ENCODE measurements around the gene EIPR1.

EIPR1 gene

DNA sequence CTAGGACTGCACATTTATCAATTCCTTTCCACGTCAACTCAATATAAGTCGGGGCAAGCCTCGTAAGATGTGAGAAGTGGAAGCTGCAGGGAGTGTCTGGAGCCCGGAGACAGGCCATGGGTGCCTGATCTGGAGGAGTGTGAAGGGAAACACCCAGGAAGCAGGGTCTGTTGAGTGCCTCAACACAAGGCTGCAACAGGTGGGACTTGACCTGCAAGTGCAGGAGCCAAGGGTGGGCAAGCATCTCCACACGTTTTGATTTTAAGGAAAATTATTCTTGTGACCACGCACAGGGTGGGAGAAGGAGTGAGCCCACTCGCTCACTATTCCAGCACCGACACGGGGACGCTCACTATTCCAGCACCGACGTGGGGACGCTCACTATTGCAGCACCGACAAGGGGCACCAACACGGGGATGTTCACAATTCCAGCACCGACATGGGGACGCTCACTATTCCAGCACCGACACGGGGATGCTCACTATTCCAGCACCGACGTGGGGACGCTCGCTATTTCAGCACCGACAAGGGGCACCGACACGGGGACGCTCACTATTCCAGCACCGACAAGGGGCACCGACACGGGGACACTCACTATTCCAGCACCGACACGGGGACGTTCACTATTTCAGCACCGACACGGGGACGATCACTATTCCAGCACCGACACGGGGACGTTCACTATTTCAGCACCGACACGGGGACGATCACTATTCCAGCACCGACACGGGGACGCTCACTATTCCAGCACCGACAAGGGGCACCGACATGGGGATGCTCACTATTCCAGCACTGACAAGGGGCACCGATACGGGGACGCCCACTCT lies 197.3 kb downstream of the EIPR1 start:
- in situ Hi-C loops (cut with MboI; ENCODE audit: low sequenced_read_pairs, unreplicated experiment) = no loop called here
- TF ChIP-seq, protein P1, sequence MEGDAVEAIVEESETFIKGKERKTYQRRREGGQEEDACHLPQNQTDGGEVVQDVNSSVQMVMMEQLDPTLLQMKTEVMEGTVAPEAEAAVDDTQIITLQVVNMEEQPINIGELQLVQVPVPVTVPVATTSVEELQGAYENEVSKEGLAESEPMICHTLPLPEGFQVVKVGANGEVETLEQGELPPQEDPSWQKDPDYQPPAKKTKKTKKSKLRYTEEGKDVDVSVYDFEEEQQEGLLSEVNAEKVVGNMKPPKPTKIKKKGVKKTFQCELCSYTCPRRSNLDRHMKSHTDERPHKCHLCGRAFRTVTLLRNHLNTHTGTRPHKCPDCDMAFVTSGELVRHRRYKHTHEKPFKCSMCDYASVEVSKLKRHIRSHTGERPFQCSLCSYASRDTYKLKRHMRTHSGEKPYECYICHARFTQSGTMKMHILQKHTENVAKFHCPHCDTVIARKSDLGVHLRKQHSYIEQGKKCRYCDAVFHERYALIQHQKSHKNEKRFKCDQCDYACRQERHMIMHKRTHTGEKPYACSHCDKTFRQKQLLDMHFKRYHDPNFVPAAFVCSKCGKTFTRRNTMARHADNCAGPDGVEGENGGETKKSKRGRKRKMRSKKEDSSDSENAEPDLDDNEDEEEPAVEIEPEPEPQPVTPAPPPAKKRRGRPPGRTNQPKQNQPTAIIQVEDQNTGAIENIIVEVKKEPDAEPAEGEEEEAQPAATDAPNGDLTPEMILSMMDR (IDR thresholded peaks at IDR 0.05; ENCODE audit: borderline replicate concordance, control extremely low read depth, extremely low read depth, insufficient read depth, missing control alignments) = no peak
- DNase-seq (ENCODE audit: low spot score) = no peak

DNA sequence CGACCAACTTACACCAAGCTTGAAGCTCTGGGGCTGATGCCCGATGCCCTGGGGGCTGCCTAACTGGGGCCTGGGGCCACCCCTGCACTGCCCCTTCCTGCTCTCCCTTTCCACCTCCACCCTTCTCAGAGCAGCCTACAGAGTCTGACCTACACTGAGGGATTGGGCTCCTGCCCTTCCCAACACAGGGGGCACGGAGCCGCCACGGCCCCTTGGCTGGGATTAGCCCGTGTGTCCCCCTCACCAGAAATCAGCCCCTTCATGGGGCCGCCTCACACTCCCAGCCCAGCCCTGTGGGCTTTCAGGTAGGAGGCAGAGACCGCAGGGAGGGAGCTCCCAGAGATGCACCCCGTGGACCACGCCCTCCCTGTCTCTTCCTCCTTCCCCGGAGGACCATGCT lies 198.0 kb downstream of the EIPR1 start:
- in situ Hi-C loops (cut with MboI; ENCODE audit: low sequenced_read_pairs, unreplicated experiment) = no loop called here
- DNase-seq (ENCODE audit: low spot score) = no peak
- TF ChIP-seq, protein P1 (IDR thresholded peaks at IDR 0.05; ENCODE audit: borderline replicate concordance, control extremely low read depth, extremely low read depth, insufficient read depth, missing control alignments) = no peak

GRCh38 chr2:3179208-3179607 lies 198.4 kb downstream of the EIPR1 start:
- in situ Hi-C loops (cut with MboI; ENCODE audit: low sequenced_read_pairs, unreplicated experiment) = no loop called here
- no peak for DNase-seq (ENCODE audit: low spot score)
- TF ChIP-seq, protein P1 (IDR thresholded peaks at IDR 0.05; ENCODE audit: borderline replicate concordance, control extremely low read depth, extremely low read depth, insufficient read depth, missing control alignments) = no peak

DNA sequence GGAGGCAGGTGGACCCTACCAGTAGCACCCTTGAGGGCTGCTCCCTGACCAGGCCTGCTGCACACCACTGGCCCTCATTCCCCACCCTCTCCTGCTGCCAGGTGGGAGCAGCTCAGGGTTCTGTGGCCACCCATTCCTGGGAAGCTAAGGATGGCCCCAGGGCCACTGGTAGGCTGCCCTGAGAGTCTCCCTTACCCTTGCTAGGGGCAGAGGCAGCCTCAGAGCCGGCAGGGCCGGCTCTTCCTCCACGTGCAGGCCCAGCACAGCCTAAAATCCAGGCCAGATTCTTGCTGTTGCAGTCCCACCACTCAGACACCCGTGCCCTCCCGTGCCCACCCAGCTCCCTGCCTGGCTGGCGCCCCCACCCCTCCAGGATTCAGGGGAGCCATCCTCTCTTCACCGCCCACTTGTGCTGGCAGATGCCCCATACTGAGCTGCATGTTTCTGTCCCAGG lies 199.0 kb downstream of the EIPR1 start:
- in situ Hi-C loops (cut with MboI; ENCODE audit: low sequenced_read_pairs, unreplicated experiment) = no loop called here
- DNase-seq (ENCODE audit: low spot score) = no peak
- TF ChIP-seq, protein P1 (IDR thresholded peaks at IDR 0.05; ENCODE audit: borderline replicate concordance, control extremely low read depth, extremely low read depth, insufficient read depth, missing control alignments) = no peak

DNA sequence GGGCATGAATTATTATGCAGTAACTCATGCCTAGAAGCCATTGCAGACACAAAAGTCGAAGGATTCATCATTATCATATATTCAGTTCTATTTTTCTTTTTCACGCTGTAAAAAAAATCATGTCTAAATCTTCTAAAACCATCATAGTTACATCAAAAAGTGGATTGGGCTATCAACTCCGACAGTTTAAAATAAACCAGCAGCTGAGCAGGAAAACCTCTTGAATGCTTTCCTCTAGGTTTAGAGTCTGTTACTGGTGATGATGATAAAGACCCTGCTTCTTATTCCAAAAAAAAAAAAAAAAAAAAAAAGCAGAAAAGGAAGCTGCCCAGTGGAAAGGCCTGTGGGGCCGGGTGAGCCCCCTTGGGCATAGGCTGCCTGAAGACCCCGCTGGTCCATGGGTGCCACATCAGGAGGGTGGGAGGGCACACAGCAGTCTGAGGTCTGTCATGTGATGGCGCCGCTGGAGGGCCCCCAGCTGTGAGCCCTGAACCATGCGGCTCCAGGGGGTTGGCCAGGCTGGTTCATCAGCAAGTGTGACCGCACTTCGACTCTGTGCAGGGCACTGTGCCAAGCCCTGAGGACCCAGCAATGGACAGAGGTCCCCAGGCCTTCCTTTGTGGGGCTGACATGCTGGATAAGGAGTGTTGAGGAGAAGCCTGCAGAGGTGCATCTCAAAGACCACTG lies 199.6 kb downstream of the EIPR1 start:
- TF ChIP-seq, protein P1 (IDR thresholded peaks at IDR 0.05; ENCODE audit: borderline replicate concordance, control extremely low read depth, extremely low read depth, insufficient read depth, missing control alignments) = no peak
- DNase-seq (ENCODE audit: low spot score) = no peak
- in situ Hi-C loops (cut with MboI; ENCODE audit: low sequenced_read_pairs, unreplicated experiment) = no loop called here

GRCh38 chr2:3176869-3177255 lies 200.8 kb downstream of the EIPR1 start:
- no peak for DNase-seq (ENCODE audit: low spot score)
- in situ Hi-C loops (cut with MboI; ENCODE audit: low sequenced_read_pairs, unreplicated experiment) = no loop called here
- TF ChIP-seq, protein P1 (IDR thresholded peaks at IDR 0.05; ENCODE audit: borderline replicate concordance, control extremely low read depth, extremely low read depth, insufficient read depth, missing control alignments) = no peak

Measured in GM13976 (cell line).